Activated T-helper 17 cell treated with anti-CD3 and anti-CD28 coated beads, Interleukin-2, amount 50 U/mL, for 72 hours (primary cell): ENCODE results near the gene CCDC38. TPM values are rescaled to one million over a fixed set of nuclear protein-coding genes. Genes with fewer than 3 reads are reported as not detected.

ENCODE experiments used
- ATAC-seq: fragments of 150-1000 bp; cut with Tn5 transposase; replicated peaks from 2 replicates; pipeline ENCODE4 v1.10.0; 2021; ENCODE audit warnings: mild to moderate bottlenecking, moderate library complexity
- H3K27ac Mint-ChIP-seq: one replicate; pipeline ENCODE4 v1.8.0; 2022; ENCODE audit warnings: mixed read lengths
- H3K27me3 Mint-ChIP-seq: one replicate; pipeline ENCODE4 v1.8.0; 2022; ENCODE audit warnings: mixed read lengths
- H3K36me3 Mint-ChIP-seq: one replicate; pipeline ENCODE4 v1.8.0; 2022; ENCODE audit warnings: low read depth, mild to moderate bottlenecking, mixed read lengths
- H3K4me1 Mint-ChIP-seq: one replicate; pipeline ENCODE4 v1.8.0; 2022; ENCODE audit warnings: mixed read lengths
- H3K4me3 Mint-ChIP-seq: one replicate; pipeline ENCODE4 v1.8.0; 2022; ENCODE audit warnings: mild to moderate bottlenecking, mixed read lengths
- H3K9me3 Mint-ChIP-seq: one replicate; pipeline ENCODE4 v1.8.0; 2022; ENCODE audit warnings: mixed read lengths
- total RNA-seq, 2 donors: library from RNA; stranded (reverse); gene quantifications; one replicate each; pipeline ENCODE4 v1.2.3, GENCODE V29; 2022

Gene CCDC38
- total RNA-seq, 2 donors from 2014 or later, result 0.24 to 0.28 TPM

DNA sequence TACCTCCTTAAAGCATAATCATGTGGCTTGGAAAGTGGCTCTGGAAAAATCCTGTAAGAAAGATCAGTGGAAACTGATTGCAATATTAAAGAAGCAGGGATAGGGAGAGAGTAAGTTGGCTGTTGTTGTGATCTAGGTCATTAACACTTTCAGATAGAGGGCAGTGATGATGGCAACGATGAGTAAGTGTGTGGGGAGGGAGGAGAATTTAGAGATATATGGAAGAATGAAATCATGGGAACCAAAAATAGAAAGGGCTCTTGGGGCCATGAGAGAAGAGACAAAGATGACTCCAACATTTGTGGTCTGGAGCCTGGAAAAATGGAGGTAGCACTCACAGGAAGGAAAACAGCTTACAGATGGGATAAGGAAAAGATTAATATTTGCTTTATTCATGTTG, 60.3 kb downstream of the CCDC38 start:
- no peak for ATAC-seq
- no peak overlapping the region for H3K27ac Mint-ChIP-seq
- no peak overlapping the region for H3K4me3 Mint-ChIP-seq
- H3K27me3 Mint-ChIP-seq, result no peaks in the 10 kb centered on the region
- H3K4me1 Mint-ChIP-seq, result no peaks in the 10 kb centered on the region
- no peaks in the 10 kb centered on the region for H3K36me3 Mint-ChIP-seq
- no peaks in the 10 kb centered on the region for H3K9me3 Mint-ChIP-seq

DNA sequence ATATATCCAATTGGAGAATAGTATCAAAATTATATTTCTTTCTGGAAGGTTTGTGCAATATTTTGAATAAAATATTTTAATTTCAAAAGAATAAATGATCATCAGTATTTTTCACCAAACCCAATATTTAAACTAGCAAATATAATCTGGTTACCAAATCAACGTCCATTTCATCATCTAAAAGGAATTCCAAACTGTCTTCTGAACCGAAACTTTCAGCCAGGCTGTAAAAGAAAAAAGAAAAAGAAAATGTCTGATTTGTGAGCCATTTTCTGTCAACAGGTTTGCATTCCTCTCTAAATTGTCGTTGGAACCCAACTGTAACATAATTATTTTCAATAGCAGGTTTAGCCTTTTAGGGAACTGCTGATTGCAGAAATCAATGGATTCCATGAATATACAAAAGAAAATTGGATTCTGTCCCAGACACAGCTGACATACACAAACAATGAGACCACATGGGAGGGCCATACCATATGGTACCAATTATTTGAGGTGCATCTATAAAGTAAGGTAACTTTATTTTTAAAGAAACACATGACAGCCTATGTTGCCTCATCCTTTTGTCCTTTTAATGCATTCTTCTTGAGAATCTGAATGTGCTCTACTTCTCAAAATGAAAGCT, 61.0 kb downstream of the CCDC38 start:
- no peak overlapping the region for H3K27ac Mint-ChIP-seq
- H3K27me3 Mint-ChIP-seq, result no peaks in the 10 kb centered on the region
- H3K9me3 Mint-ChIP-seq, result no peaks in the 10 kb centered on the region
- no peaks in the 10 kb centered on the region for H3K36me3 Mint-ChIP-seq
- no peak overlapping the region for H3K4me3 Mint-ChIP-seq
- no peak for ATAC-seq
- no peaks in the 10 kb centered on the region for H3K4me1 Mint-ChIP-seq

GRCh38 chr12:95880895-95881294, 61.5 kb downstream of the CCDC38 start:
- no peaks in the 10 kb centered on the region for H3K9me3 Mint-ChIP-seq
- H3K27ac Mint-ChIP-seq, result no peak overlapping the region
- H3K4me1 Mint-ChIP-seq, result no peaks in the 10 kb centered on the region
- no peak overlapping the region for H3K4me3 Mint-ChIP-seq
- no peak for ATAC-seq
- no peaks in the 10 kb centered on the region for H3K36me3 Mint-ChIP-seq
- H3K27me3 Mint-ChIP-seq, result no peaks in the 10 kb centered on the region

- Mint-ChIP-seq H3K4me1 (no peaks in the 10 kb centered on the region), H3K27ac (no peak overlapping the region), H3K27me3 (no peaks in the 10 kb centered on the region), H3K9me3 (no peaks in the 10 kb centered on the region), H3K36me3 (peaks cover 18% of the 10 kb centered on the region), H3K4me3 (no peak overlapping the region)
- no peak for ATAC-seq
Observed at GRCh38 chr12:95877622-95878021, 64.8 kb downstream of the CCDC38 start.

DNA sequence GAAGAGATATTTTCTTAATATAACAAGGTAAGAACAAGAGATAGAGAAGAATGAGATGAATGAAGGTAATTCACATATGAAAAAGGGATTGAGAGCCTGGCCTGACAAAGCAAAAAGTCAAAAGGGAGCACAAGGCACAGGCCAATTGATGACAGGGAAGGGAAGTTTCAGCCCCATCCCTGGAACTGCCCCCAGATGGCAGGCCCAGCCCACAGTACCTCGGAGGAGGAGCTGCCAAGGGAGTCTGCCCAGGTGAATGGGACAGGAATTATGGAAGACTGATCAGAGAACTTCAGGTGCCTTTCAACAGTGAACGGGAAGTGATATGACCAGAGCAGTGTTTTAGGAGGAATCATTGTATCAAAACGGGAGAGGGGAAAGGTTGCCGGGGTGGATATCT, 68.0 kb downstream of the CCDC38 start:
- Mint-ChIP-seq H3K36me3 (peaks cover 33% of the 10 kb centered on the region), H3K27me3 (no peaks in the 10 kb centered on the region), H3K4me1 (no peaks in the 10 kb centered on the region), H3K4me3 (no peak overlapping the region), H3K27ac (no peak overlapping the region), H3K9me3 (no peaks in the 10 kb centered on the region)
- no peak for ATAC-seq

GRCh38 chr12:95870897-95871296, 71.5 kb downstream of the CCDC38 start:
- Mint-ChIP-seq H3K27me3 (no peaks in the 10 kb centered on the region), H3K27ac (no peak overlapping the region), H3K36me3 (peaks cover 67% of the 10 kb centered on the region), H3K9me3 (no peaks in the 10 kb centered on the region), H3K4me3 (no peak overlapping the region), H3K4me1 (no peaks in the 10 kb centered on the region)
- ATAC-seq, result no peak

GRCh38 chr12:95863337-95863736, 79.1 kb downstream of the CCDC38 start:
- H3K27ac Mint-ChIP-seq, result no peak overlapping the region
- no peaks in the 10 kb centered on the region for H3K27me3 Mint-ChIP-seq
- peaks cover 8% of the 10 kb centered on the region for H3K4me1 Mint-ChIP-seq
- no peak for ATAC-seq
- no peak overlapping the region for H3K4me3 Mint-ChIP-seq
- H3K36me3 Mint-ChIP-seq, result peaks cover 81% of the 10 kb centered on the region
- H3K9me3 Mint-ChIP-seq, result no peaks in the 10 kb centered on the region

DNA sequence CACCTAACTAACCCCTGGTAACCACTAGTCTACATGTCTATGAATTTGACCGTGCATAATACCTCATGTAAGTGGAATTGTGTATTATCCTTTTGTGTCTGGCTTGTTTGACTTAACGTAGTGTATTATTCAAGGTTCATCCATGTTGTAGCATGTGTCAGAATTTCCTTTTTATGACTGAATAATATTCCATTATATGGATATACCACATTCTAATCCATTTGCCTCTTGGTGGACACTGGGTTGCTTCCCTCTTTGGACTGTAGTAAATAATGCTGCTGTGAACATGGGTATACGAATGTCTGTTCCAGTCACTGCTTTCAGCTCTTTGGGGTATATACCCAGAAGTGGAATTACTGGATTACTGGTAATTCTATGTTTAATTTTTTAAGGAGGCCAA, 80.4 kb downstream of the CCDC38 start:
- no peaks in the 10 kb centered on the region for H3K9me3 Mint-ChIP-seq
- H3K27me3 Mint-ChIP-seq, result peaks cover 3% of the 10 kb centered on the region
- ATAC-seq, result no peak
- H3K4me1 Mint-ChIP-seq, result peaks cover 8% of the 10 kb centered on the region
- H3K4me3 Mint-ChIP-seq, result no peak overlapping the region
- H3K36me3 Mint-ChIP-seq, result peaks cover 68% of the 10 kb centered on the region
- no peak overlapping the region for H3K27ac Mint-ChIP-seq

- peaks cover 3% of the 10 kb centered on the region for H3K27me3 Mint-ChIP-seq
- H3K27ac Mint-ChIP-seq, result no peak overlapping the region
- H3K9me3 Mint-ChIP-seq, result no peaks in the 10 kb centered on the region
- peaks cover 52% of the 10 kb centered on the region for H3K36me3 Mint-ChIP-seq
- no peak overlapping the region for H3K4me3 Mint-ChIP-seq
- peaks cover 8% of the 10 kb centered on the region for H3K4me1 Mint-ChIP-seq
- no peak for ATAC-seq
Observed at GRCh38 chr12:95859947-95860850, 82.2 kb downstream of the CCDC38 start.

DNA sequence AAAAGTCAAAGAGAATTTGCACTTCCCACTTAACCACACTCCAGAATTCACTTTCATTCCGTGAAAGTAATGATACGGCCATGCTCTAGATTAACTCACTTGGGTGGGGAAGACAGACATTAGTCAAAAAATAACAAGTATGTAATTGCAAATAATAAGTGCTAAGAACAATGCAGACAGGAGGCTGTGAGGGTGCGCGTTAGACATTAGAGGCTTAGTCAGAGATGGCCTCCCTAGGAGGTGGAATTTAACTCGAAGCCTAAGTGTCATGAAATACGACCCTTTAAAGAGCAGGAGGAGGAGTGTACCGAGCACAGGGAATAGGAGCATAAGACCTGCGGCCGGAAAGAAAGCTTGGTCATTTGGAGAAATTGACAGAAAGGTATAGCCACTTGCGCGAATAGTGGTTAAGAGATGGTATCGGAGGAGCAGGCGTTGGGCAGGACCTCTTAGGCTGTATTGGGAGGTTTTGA, 83.0 kb downstream of the CCDC38 start:
- Mint-ChIP-seq H3K9me3 (no peaks in the 10 kb centered on the region), H3K4me1 (peaks cover 12% of the 10 kb centered on the region), H3K27me3 (peaks cover 3% of the 10 kb centered on the region), H3K36me3 (peaks cover 44% of the 10 kb centered on the region), H3K4me3 (no peak overlapping the region), H3K27ac (no peak overlapping the region)
- ATAC-seq, result peak; percentile 26

DNA sequence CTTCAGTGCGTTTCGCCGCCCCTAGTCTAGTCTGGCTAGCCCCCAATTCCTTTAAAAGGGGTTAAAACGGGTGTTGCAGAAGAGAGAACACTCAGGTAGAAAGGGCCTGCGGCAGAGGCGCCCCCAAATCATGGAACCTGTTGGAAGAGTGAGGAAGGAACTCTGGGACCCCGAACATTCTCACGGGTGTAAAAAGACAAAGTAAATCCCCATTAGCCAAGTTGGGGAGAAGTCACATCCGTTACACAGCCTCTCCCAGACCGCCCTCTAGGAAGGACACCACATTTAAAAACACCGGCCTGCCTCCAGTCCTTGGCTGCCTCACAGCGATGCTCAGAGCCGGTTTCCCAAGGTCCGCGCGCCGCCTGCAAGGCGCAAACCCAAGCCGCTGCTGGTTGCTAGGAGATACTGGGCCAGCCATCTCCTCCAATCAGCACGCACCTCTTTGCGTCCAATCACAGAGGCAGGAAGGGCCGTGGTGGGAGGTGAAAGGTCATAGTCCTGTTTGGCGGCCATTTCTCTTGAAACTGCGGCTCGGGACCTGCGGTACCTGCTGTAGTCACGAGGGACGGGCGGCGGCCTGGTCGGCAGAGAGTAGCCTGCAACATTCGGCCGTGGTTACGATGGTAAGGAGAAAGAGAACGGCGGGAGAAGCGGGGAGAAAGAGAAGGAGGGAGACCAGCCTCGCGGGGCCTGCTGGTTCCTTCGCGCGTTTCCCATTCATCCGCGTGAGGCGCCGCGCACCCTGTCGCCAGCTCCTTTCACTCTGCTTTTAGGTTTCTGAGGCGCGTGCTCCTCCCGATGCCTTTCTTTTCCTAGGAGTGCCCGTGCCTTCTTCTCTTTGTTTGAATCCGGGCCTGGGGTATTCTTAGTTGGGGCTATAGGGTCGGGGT, 83.7 kb downstream of the CCDC38 start, which contains the start of gene SNRPF:
Gene SNRPF (plus strand): TSS at position 502 of the 893 bp plus-strand sequence. CDS start 122 bp downstream, at position 624.
- H3K27ac Mint-ChIP-seq, result no peak within 1 kb of the TSS

DNA sequence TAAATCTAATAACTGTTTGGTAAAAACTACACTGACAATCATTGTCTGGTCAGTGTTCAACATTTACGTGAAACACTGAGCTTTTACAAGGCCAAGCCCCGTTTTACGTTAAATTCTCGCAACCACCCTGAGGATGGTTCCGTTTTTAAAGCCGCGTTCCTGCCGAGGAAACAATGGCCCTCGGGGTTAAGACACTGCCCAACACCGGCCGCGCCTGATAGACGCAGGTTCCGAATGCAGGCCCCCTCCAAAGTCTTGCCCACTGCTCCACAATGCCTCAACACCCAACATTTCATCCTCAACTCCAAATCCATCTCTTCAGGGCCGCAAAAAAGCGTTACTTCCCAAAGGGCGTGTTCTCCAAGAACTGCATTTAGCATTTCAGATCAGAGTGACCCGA, 84.6 kb downstream of the CCDC38 start:
- Mint-ChIP-seq H3K4me3 (no peak overlapping the region), H3K36me3 (peaks cover 28% of the 10 kb centered on the region), H3K4me1 (peaks cover 15% of the 10 kb centered on the region), H3K9me3 (no peaks in the 10 kb centered on the region), H3K27ac (no peak overlapping the region), H3K27me3 (peaks cover 3% of the 10 kb centered on the region)
- ATAC-seq, result no peak

More for the DNA sequence above, 83.7 kb downstream of the CCDC38 start, which contains the start of gene SNRPF:
- ATAC-seq, result peak; percentile 99
- H3K36me3 Mint-ChIP-seq, result peaks cover 37% of the 10 kb centered on the region
- H3K4me1 Mint-ChIP-seq, result peaks cover 15% of the 10 kb centered on the region
- H3K27me3 Mint-ChIP-seq, result peaks cover 3% of the 10 kb centered on the region
- H3K9me3 Mint-ChIP-seq, result no peaks in the 10 kb centered on the region
- H3K4me3 Mint-ChIP-seq, result no peak within 1 kb of the TSS

DNA sequence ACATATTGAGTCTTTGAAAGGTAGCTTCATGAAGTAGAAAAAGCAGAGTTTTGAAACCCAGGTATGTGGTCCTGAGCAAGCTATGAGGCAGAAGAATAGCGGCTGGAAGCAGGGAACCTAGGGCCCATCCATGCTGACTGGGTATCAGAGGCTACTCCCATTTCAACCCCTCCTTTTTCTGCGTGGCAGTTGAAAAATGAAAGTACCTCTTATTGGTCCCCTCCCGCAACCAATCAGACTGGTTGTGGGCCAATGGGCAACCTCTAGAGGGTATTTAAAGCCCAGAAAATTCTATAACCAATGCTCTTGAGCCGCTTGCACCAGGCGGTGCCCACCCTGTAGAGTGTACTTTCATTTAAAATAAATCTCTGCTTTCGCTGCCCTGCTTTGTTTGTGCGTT, 85.3 kb downstream of the CCDC38 start:
- H3K27me3 Mint-ChIP-seq, result peaks cover 3% of the 10 kb centered on the region
- ATAC-seq, result no peak
- H3K4me1 Mint-ChIP-seq, result peaks cover 16% of the 10 kb centered on the region
- H3K4me3 Mint-ChIP-seq, result no peak overlapping the region
- H3K27ac Mint-ChIP-seq, result no peak overlapping the region
- H3K36me3 Mint-ChIP-seq, result peaks cover 22% of the 10 kb centered on the region
- H3K9me3 Mint-ChIP-seq, result no peaks in the 10 kb centered on the region

DNA sequence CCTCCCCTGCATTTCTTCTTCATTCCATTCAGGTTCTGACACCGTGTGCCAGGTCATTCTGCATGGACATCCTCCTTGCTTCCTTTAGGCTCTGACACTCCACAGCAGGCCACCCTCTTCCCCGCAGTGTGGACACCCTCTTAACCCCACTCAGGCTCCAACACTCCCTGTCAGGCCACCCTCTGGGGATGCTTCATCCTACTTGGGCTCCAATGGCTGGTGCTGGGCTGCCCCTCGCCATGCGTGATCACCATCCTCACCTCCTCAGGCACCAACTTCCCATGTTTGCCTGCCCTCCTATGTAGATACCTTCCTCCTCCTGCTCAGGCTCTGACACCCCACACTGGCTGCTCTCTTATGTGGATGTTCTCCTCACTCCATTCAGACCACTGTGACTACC, 90.3 kb downstream of the CCDC38 start:
- no peaks in the 10 kb centered on the region for H3K27me3 Mint-ChIP-seq
- H3K36me3 Mint-ChIP-seq, result no peaks in the 10 kb centered on the region
- no peaks in the 10 kb centered on the region for H3K9me3 Mint-ChIP-seq
- no peak overlapping the region for H3K4me3 Mint-ChIP-seq
- H3K4me1 Mint-ChIP-seq, result peaks cover 16% of the 10 kb centered on the region
- no peak overlapping the region for H3K27ac Mint-ChIP-seq
- ATAC-seq, result no peak
